Ramos (cell line): Measurements from ENCODE around the gene TNFSF9.
"Not testable (repeated sequence)": the region's sequence is repeated elsewhere in the genome, so short reads cannot be mapped to it uniquely, and the experiment has no call there.

ENCODE experiments used
- in situ Hi-C: fragments of 300-500 bp; cut with MboI; formaldehyde crosslinking; loops from one replicate; pipeline ENCODE4 v1.14.3; 2022; ENCODE audit warnings: low sequenced_read_pairs; ENCODE audit not compliant: unreplicated experiment

TNFSF9 gene

GRCh38 chr19:6529937-6530385 lies 865 bp upstream of the TNFSF9 start:
- in situ Hi-C loops = no loop called here

GRCh38 chr19:6531163-6531955 lies 533 bp downstream of the TNFSF9 start:
- in situ Hi-C loops = no loop called here

GRCh38 chr19:6531956-6532243 lies 1.1 kb downstream of the TNFSF9 start:
- in situ Hi-C loops = no loop called here

- in situ Hi-C loops = no loop called here
Measured at GRCh38 chr19:6532244-6532999, 1.6 kb downstream of the TNFSF9 start.

- in situ Hi-C loops = no loop called here
Measured at GRCh38 chr19:6533000-6533328, 2.1 kb downstream of the TNFSF9 start.

- in situ Hi-C loops = no loop called here
Measured at GRCh38 chr19:6533746-6534418, 3.1 kb downstream of the TNFSF9 start.

- in situ Hi-C loops = no loop called here
Measured at GRCh38 chr19:6534451-6535093, 3.7 kb downstream of the TNFSF9 start.

- in situ Hi-C loops = no loop called here
Measured at GRCh38 chr19:6535558-6536137, 4.8 kb downstream of the TNFSF9 start.

GRCh38 chr19:6539514-6539913 lies 8.7 kb downstream of the TNFSF9 start:
- in situ Hi-C loops = no loop called here

- in situ Hi-C loops = no loop called here
Measured at GRCh38 chr19:6540918-6541689, 10.3 kb downstream of the TNFSF9 start.

- in situ Hi-C loops = no loop called here
Measured at GRCh38 chr19:6543866-6544347, 13.1 kb downstream of the TNFSF9 start.

GRCh38 chr19:6550679-6551078 lies 19.9 kb downstream of the TNFSF9 start:
- in situ Hi-C loops = not testable (repeated sequence)

GRCh38 chr19:6551091-6551490 lies 20.3 kb downstream of the TNFSF9 start:
- in situ Hi-C loops = no loop called here

GRCh38 chr19:6551607-6552450 lies 21.0 kb downstream of the TNFSF9 start:
- in situ Hi-C loops = no loop called here

- in situ Hi-C loops = no loop called here
Measured at GRCh38 chr19:6556043-6556449, 25.2 kb downstream of the TNFSF9 start.

- in situ Hi-C loops = no loop called here
Measured at GRCh38 chr19:6556480-6557195, 25.8 kb downstream of the TNFSF9 start.

- in situ Hi-C loops = not testable (repeated sequence)
Measured at GRCh38 chr19:6562437-6562836, 31.6 kb downstream of the TNFSF9 start.

- in situ Hi-C loops = no loop called here
Measured at GRCh38 chr19:6564393-6564792, 33.6 kb downstream of the TNFSF9 start.
